SK-N-SH (cell line): ENCODE data around the gene LRRC75A. TPM values are rescaled to one million over a fixed set of nuclear protein-coding genes. Genes with fewer than 3 reads are reported as not detected.

Source experiments
- CTCF ChIA-PET: fragments of 300-600, 350-600 bp; formaldehyde crosslinking; extraction: SDS; loops from one replicate; lab custom pipeline; 2021; lab: Yijun Ruan, JAX
- POLR2A ChIA-PET: fragments of 350-600 bp; sonication (Branson Sonifier 250); formaldehyde crosslinking; extraction: SDS; loops from one replicate; lab custom pipeline; 2020; ENCODE audit warnings: antibody characterized with exemption, inconsistent platforms; lab: Yijun Ruan, JAX
- DNase-seq: peaks from one replicate; pipeline ENCODE4 v3.0.0; 2012
- H2AFZ ChIP-seq: fragments of 200-600 bp; sonication (generic); 2 replicates; pipeline ENCODE4 v1.8.1; 2016; ENCODE audit warnings: antibody characterized with exemption, mild to moderate bottlenecking, low read depth
- H3F3A ChIP-seq: fragments of 200-600 bp; sonication (generic); replicated peaks from 2 replicates; pipeline ENCODE3; 2016; ENCODE audit warnings: antibody characterized with exemption, mild to moderate bottlenecking; ENCODE audit not compliant: insufficient read depth
- H3K27ac ChIP-seq, 2 experiments: fragments of 200-500 bp in 1 of 2; fragments of 200-600 bp in 1 of 2; sonication (Bioruptor generic) in 1 of 2; sonication (generic), shearing (Covaris generic) in 1 of 2; 2 replicates each; pipeline versions ENCODE4 v1.5.1 to v1.6.1; 2014 to 2016; ENCODE audit warnings: low read depth in 2 of 2, inconsistent platforms in 1 of 2, low read length in 1 of 2, mild to moderate bottlenecking in 1 of 2, mixed read lengths in 1 of 2
- H3K27me3 ChIP-seq: fragments of 200-600 bp; sonication (generic), shearing (Covaris generic); 2 replicates; pipeline ENCODE4 v1.6.1; 2016; ENCODE audit warnings: mixed run types; ENCODE audit not compliant: insufficient read depth
- H3K36me3 ChIP-seq, 2 experiments: fragments of 200-500 bp in 1 of 2; fragments of 200-600 bp in 1 of 2; sonication (Bioruptor generic) in 1 of 2; sonication (generic) in 1 of 2; replicated peaks in 1 of 2; 2 replicates each; pipeline versions ENCODE3 to v1.5.1; 2014 to 2016; ENCODE audit warnings: low read length in 1 of 2, mild to moderate bottlenecking in 1 of 2; ENCODE audit not compliant: insufficient read depth in 2 of 2, control insufficient read depth in 1 of 2
- H3K4me1 ChIP-seq, 2 experiments: fragments of 200-500 bp in 1 of 2; fragments of 200-600 bp in 1 of 2; sonication (Bioruptor generic) in 1 of 2; sonication (generic), shearing (Covaris generic) in 1 of 2; 2 replicates each; pipeline versions ENCODE4 v1.5.1 to v1.6.1; 2014 to 2016; ENCODE audit warnings: low read depth in 1 of 2, low read length in 1 of 2, mixed run types in 1 of 2; ENCODE audit not compliant: insufficient read depth in 2 of 2, control insufficient read depth in 1 of 2
- H3K4me2 ChIP-seq: fragments of 200-600 bp; sonication (generic), shearing (Covaris generic); 2 replicates; pipeline ENCODE4 v1.6.1; 2017; ENCODE audit warnings: mixed run types
- H3K4me3 ChIP-seq, 2 experiments: fragments of 200-500 bp in 1 of 2; fragments of 200-600 bp in 1 of 2; sonication (Bioruptor generic) in 1 of 2; sonication (generic), shearing (Covaris generic) in 1 of 2; 2 replicates each; pipeline versions ENCODE4 v1.5.1 to v1.8.1; 2014 to 2016; ENCODE audit warnings: low read depth in 2 of 2, inconsistent platforms in 1 of 2, low read length in 1 of 2, mild to moderate bottlenecking in 1 of 2, mixed read lengths in 1 of 2, moderate library complexity in 1 of 2
- H3K79me2 ChIP-seq: fragments of 200-600 bp; sonication (generic); 2 replicates; pipeline ENCODE4 v1.8.1; 2017; ENCODE audit warnings: mild to moderate bottlenecking; ENCODE audit not compliant: insufficient read depth
- H3K9ac ChIP-seq: fragments of 200-600 bp; sonication (generic); 2 replicates; pipeline ENCODE4 v1.6.1; 2017; ENCODE audit warnings: mixed run types
- H3K9me2 ChIP-seq: fragments of 200-600 bp; sonication (generic); 2 replicates; pipeline ENCODE4 v1.6.1; 2017; ENCODE audit warnings: mixed run types
- H3K9me3 ChIP-seq: fragments of 200-600 bp; sonication (generic); 2 replicates; pipeline ENCODE4 v1.6.1; 2017; ENCODE audit warnings: mixed run types, mild to moderate bottlenecking, moderate library complexity
- H4K20me1 ChIP-seq: fragments of 200-600 bp; sonication (generic); 2 replicates; pipeline ENCODE4 v1.6.1; 2017; ENCODE audit warnings: mild to moderate bottlenecking, mixed run types; ENCODE audit not compliant: insufficient read depth
- ELF1 ChIP-seq: IDR thresholded peaks from 2 replicates; pipeline ENCODE4 v1.4.0; 2012
- GABPA ChIP-seq: IDR thresholded peaks from 2 replicates; pipeline ENCODE4 v1.4.0; 2012; ENCODE audit warnings: low read depth, mild to moderate bottlenecking
- GATA2 ChIP-seq: sonication (generic); formaldehyde crosslinking; IDR thresholded peaks from 2 replicates; pipeline ENCODE4 v1.5.0; 2020; ENCODE audit warnings: mild to moderate bottlenecking, missing genetic modification reagents
- JUND ChIP-seq: IDR thresholded peaks from 2 replicates; pipeline ENCODE4 v1.4.0; 2012
- MEF2A ChIP-seq: IDR thresholded peaks from 2 replicates; pipeline ENCODE4 v1.4.0; 2012; ENCODE audit warnings: low read depth, borderline replicate concordance
- SMC3 ChIP-seq: IDR thresholded peaks from 2 replicates; pipeline ENCODE4 v1.6.1; 2012; ENCODE audit warnings: low read depth, low read length, improper control_type of control experiment
- TCF12 ChIP-seq: IDR thresholded peaks from 2 replicates; pipeline ENCODE4 v1.4.0; 2012
- TEAD4 ChIP-seq: IDR thresholded peaks from 2 replicates; pipeline ENCODE4 v1.4.0; 2012; ENCODE audit warnings: mild to moderate bottlenecking, borderline replicate concordance; ENCODE audit not compliant: insufficient read depth
- WGBS: methylation state at CpG from one replicate; pipeline ENCODE4 v1.1.6; 2017; ENCODE audit warnings: low lambda C conversion rate; 5-methylcytosine and 5-hydroxymethylcytosine counted together
- polyA plus RNA-seq, 3 experiments: library from polyadenylated mRNA; depleted of rRNA; stranded (reverse); fragments of >200 nt; gene quantifications; 2 replicates each; pipeline ENCODE4 v1.2.3, GENCODE V29; 2012
- TF ChIP-seq, protein P1 (sequence below): IDR thresholded peaks from 2 replicates; pipeline ENCODE4 v1.6.1; 2012; ENCODE audit warnings: mild to moderate bottlenecking, low read depth, low read length, moderate library complexity
- TF ChIP-seq, protein P2 (sequence below): fragments of 150-350 bp; IDR thresholded peaks from 2 replicates; pipeline ENCODE4 v1.6.1; 2017; ENCODE audit warnings: antibody characterized with exemption, low read length, low read depth, borderline replicate concordance
- TF ChIP-seq, protein P3 (sequence below): IDR thresholded peaks from 2 replicates; pipeline ENCODE4; 2012
- TF ChIP-seq, protein P4 (sequence below): fragments of 200-600 bp; sonication (generic); IDR thresholded peaks from 2 replicates; pipeline ENCODE4 v1.6.1; 2017; ENCODE audit warnings: antibody characterized with exemption, mild to moderate bottlenecking, moderate library complexity

Gene LRRC75A
- polyA plus RNA-seq, 1 of the 3 experiments (the other 2 are of a cell fraction): 1.2 TPM

DNA sequence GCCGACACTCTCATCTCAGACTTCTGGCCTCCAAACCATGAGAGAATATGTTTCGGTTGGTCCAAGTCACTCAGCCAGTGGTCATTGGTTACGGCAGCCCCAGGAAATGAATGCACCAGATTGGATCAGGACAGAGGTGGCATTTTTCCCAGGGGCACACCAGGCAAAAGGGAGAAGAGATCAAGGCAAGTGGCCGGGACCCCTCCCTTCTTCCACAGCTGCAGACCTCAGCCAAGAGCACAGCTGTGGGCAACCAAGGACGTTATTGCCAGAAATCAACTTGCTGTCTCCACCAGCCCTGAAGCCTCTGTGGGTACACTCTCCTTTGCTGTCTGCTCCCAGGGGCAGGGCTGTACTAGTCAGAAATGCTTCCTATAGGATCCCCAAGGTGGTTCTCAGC lies 20.7 kb downstream of the LRRC75A start:
- Histone ChIP-seq H3K4me2 (no peak overlapping the region), H3K4me3 (no peak overlapping the region), H3F3A (no peaks in the 10 kb centered on the region), H3K9me2 (no peaks in the 10 kb centered on the region), H2AFZ (no peak overlapping the region), H3K4me1 (peaks cover 0 to 40% of the 10 kb centered on the region in 2 experiments; a peak in 3 of 4 replicates), H3K9me3 (no peaks in the 10 kb centered on the region), H3K36me3 (no peaks in the 10 kb centered on the region), H3K27ac (no peak overlapping the region), H3K27me3 (no peaks in the 10 kb centered on the region), H3K79me2 (no peaks in the 10 kb centered on the region), H4K20me1 (no peaks in the 10 kb centered on the region), H3K9ac (no peak overlapping the region)
- ChIA-PET CTCF (interaction anchor here (0.9 to 33.7 kb wide), 7 partner anchors 8 to 50 kb away, joined by 3 to 746 read pairs (median 5); no protein-coding TSS in a partner anchor), POLR2A (interaction anchor here (0.6 kb wide), 1 partner anchor 14 kb away, joined by 3 read pairs; no protein-coding TSS in a partner anchor)
- 81% methylated on average over 4 of the region's 5 CpGs for WGBS
- DNase-seq: no peak
- TF ChIP-seq JUND: no peak
- no peak for TF ChIP-seq GABPA
- TF ChIP-seq, protein P1, sequence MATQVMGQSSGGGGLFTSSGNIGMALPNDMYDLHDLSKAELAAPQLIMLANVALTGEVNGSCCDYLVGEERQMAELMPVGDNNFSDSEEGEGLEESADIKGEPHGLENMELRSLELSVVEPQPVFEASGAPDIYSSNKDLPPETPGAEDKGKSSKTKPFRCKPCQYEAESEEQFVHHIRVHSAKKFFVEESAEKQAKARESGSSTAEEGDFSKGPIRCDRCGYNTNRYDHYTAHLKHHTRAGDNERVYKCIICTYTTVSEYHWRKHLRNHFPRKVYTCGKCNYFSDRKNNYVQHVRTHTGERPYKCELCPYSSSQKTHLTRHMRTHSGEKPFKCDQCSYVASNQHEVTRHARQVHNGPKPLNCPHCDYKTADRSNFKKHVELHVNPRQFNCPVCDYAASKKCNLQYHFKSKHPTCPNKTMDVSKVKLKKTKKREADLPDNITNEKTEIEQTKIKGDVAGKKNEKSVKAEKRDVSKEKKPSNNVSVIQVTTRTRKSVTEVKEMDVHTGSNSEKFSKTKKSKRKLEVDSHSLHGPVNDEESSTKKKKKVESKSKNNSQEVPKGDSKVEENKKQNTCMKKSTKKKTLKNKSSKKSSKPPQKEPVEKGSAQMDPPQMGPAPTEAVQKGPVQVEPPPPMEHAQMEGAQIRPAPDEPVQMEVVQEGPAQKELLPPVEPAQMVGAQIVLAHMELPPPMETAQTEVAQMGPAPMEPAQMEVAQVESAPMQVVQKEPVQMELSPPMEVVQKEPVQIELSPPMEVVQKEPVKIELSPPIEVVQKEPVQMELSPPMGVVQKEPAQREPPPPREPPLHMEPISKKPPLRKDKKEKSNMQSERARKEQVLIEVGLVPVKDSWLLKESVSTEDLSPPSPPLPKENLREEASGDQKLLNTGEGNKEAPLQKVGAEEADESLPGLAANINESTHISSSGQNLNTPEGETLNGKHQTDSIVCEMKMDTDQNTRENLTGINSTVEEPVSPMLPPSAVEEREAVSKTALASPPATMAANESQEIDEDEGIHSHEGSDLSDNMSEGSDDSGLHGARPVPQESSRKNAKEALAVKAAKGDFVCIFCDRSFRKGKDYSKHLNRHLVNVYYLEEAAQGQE: no peak
- no peak for TF ChIP-seq TCF12
- TF ChIP-seq MEF2A: no peak
- no peak for TF ChIP-seq ELF1
- TF ChIP-seq, protein P2, sequence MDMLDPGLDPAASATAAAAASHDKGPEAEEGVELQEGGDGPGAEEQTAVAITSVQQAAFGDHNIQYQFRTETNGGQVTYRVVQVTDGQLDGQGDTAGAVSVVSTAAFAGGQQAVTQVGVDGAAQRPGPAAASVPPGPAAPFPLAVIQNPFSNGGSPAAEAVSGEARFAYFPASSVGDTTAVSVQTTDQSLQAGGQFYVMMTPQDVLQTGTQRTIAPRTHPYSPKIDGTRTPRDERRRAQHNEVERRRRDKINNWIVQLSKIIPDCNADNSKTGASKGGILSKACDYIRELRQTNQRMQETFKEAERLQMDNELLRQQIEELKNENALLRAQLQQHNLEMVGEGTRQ: no peak
- no peak for TF ChIP-seq SMC3
- no peak for TF ChIP-seq TEAD4
- TF ChIP-seq, protein P3, sequence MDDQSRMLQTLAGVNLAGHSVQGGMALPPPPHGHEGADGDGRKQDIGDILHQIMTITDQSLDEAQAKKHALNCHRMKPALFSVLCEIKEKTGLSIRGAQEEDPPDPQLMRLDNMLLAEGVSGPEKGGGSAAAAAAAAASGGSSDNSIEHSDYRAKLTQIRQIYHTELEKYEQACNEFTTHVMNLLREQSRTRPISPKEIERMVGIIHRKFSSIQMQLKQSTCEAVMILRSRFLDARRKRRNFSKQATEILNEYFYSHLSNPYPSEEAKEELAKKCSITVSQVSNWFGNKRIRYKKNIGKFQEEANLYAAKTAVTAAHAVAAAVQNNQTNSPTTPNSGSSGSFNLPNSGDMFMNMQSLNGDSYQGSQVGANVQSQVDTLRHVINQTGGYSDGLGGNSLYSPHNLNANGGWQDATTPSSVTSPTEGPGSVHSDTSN: no peak

DNA sequence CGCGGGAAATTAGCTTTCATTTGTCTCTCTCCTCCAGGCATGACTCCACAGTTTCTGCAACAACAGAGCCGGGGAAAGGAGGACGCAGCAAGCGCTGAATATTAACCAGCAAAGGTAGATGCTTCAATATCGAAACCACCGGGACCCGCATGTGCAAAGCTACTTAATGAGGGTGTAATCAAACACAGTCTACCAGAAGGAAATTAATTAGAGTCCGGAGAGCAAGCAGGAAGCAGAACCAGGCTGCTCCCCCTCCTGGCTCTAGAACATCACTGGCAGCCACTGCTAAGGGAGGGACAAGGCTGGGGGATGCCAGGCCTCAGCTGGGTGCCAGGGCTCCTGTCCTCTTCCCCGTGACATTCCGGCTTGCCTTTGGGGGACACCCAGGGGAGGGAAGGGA lies 21.7 kb downstream of the LRRC75A start:
- no peak overlapping the region for H3K4me2 ChIP-seq
- WGBS: 61% methylated on average over 11 of the region's 11 CpGs
- H3F3A ChIP-seq: no peaks in the 10 kb centered on the region

More for the DNA sequence above, 21.7 kb downstream of the LRRC75A start:
- peak; percentile 62 for DNase-seq
- H3K27me3 ChIP-seq: no peaks in the 10 kb centered on the region
- ChIA-PET CTCF (interaction anchor here (1.0 to 33.7 kb wide), 5 partner anchors 9 to 51 kb away, joined by 3 to 746 read pairs (median 5); no protein-coding TSS in a partner anchor), POLR2A (no interaction called here)
- H3K36me3 ChIP-seq: no peaks in the 10 kb centered on the region
- TF ChIP-seq JUND (no peak), GATA2 (no peak)
- TF ChIP-seq, protein P4, sequence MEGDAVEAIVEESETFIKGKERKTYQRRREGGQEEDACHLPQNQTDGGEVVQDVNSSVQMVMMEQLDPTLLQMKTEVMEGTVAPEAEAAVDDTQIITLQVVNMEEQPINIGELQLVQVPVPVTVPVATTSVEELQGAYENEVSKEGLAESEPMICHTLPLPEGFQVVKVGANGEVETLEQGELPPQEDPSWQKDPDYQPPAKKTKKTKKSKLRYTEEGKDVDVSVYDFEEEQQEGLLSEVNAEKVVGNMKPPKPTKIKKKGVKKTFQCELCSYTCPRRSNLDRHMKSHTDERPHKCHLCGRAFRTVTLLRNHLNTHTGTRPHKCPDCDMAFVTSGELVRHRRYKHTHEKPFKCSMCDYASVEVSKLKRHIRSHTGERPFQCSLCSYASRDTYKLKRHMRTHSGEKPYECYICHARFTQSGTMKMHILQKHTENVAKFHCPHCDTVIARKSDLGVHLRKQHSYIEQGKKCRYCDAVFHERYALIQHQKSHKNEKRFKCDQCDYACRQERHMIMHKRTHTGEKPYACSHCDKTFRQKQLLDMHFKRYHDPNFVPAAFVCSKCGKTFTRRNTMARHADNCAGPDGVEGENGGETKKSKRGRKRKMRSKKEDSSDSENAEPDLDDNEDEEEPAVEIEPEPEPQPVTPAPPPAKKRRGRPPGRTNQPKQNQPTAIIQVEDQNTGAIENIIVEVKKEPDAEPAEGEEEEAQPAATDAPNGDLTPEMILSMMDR: no peak
- H3K4me1 ChIP-seq: peaks cover 0 to 44% of the 10 kb centered on the region in 2 experiments; a peak in 3 of 4 replicates
- H3K4me3 ChIP-seq: no peak overlapping the region
- H3K79me2 ChIP-seq: no peaks in the 10 kb centered on the region
- no peaks in the 10 kb centered on the region for H3K9me2 ChIP-seq
- H3K27ac ChIP-seq: peak overlapping the region in 1 of 2 experiments; percentile 18; a peak in 1 of 4 replicates
- H4K20me1 ChIP-seq: no peaks in the 10 kb centered on the region
- H3K9me3 ChIP-seq: no peaks in the 10 kb centered on the region
- H3K9ac ChIP-seq: no peak overlapping the region
- H2AFZ ChIP-seq: no peak overlapping the region
